Mesenchymal stem cell (in vitro differentiated cells and primary cell): ENCODE results near the gene ZYX.
A peak's percentile ranks its signal among the peaks of the same experiment; 100 is the strongest.

Experiments used
- DNase-seq: peaks from one replicate; pipeline ENCODE4 v3.0.0-alpha.2; 2013
- H2AFZ ChIP-seq: one replicate; pipeline ENCODE4 v1.6.1; 2013; ENCODE audit warnings: low read depth, mild to moderate bottlenecking, control low read depth, inconsistent platforms, low read length, moderate library complexity
- H2AK5ac ChIP-seq: 2 replicates; pipeline ENCODE4 v1.6.1; 2013; ENCODE audit warnings: low read length, moderate library complexity, mild to moderate bottlenecking, inconsistent platforms; ENCODE audit not compliant: severe bottlenecking
- H2BK120ac ChIP-seq: one replicate; pipeline ENCODE4 v1.6.1; 2013; ENCODE audit warnings: low read depth, mild to moderate bottlenecking, inconsistent platforms, low read length, moderate library complexity
- H2BK12ac ChIP-seq, 2 experiments: one replicate each; pipeline ENCODE4 v1.6.1; 2013; ENCODE audit warnings: inconsistent platforms in 2 of 2, low read length in 2 of 2, mild to moderate bottlenecking in 2 of 2, moderate library complexity in 2 of 2, control low read depth in 1 of 2
- H2BK15ac ChIP-seq: one replicate; pipeline ENCODE4 v1.6.1; 2013; ENCODE audit warnings: mild to moderate bottlenecking, low read depth, inconsistent platforms; ENCODE audit not compliant: poor library complexity, severe bottlenecking
- H2BK5ac ChIP-seq: 2 replicates; pipeline ENCODE4 v1.6.1; 2013; ENCODE audit warnings: low read depth, mild to moderate bottlenecking, low read length, control low read depth, inconsistent platforms; ENCODE audit not compliant: poor library complexity, severe bottlenecking
- H3K14ac ChIP-seq, 2 experiments: one replicate each; pipeline ENCODE4 v1.6.1; 2013; ENCODE audit warnings: inconsistent platforms in 2 of 2, low read length in 2 of 2, control low read depth in 1 of 2, mild to moderate bottlenecking in 1 of 2, moderate library complexity in 1 of 2
- H3K18ac ChIP-seq, 2 experiments: one replicate each; pipeline ENCODE4 v1.6.1; 2013; ENCODE audit warnings: inconsistent platforms in 2 of 2, low read length in 2 of 2, control low read depth in 1 of 2, low read depth in 1 of 2, mild to moderate bottlenecking in 1 of 2
- H3K23ac ChIP-seq, 2 experiments: one replicate each; pipeline ENCODE4 v1.6.1; 2013; ENCODE audit warnings: inconsistent platforms in 2 of 2, low read length in 2 of 2, mild to moderate bottlenecking in 2 of 2, moderate library complexity in 2 of 2, control low read depth in 1 of 2
- H3K27ac ChIP-seq: 2 replicates; pipeline ENCODE4 v1.5.1; 2013; ENCODE audit warnings: mild to moderate bottlenecking, moderate library complexity, low read length, control low read depth, inconsistent platforms; ENCODE audit not compliant: poor library complexity, severe bottlenecking
- H3K27me3 ChIP-seq, 2 experiments: 2 replicates each; pipeline versions ENCODE4 v1.6.1 to v1.7.0; 2013; ENCODE audit warnings: low read length in 2 of 2, mild to moderate bottlenecking in 2 of 2, moderate library complexity in 2 of 2, control low read depth in 1 of 2, inconsistent platforms in 1 of 2; ENCODE audit not compliant: control insufficient read depth in 1 of 2, insufficient read depth in 1 of 2
- H3K36me3 ChIP-seq, 2 experiments: 2 replicates each; pipeline versions ENCODE4 v1.6.1 to v1.7.0; 2013; ENCODE audit warnings: low read length in 2 of 2, control low read depth in 1 of 2, inconsistent platforms in 1 of 2, low read depth in 1 of 2, mild to moderate bottlenecking in 1 of 2; ENCODE audit not compliant: insufficient read depth in 2 of 2, control insufficient read depth in 1 of 2
- H3K4ac ChIP-seq, 2 experiments: one replicate each; pipeline ENCODE4 v1.6.1; 2013; ENCODE audit warnings: inconsistent platforms in 2 of 2, low read length in 2 of 2, mild to moderate bottlenecking in 2 of 2, moderate library complexity in 2 of 2, control low read depth in 1 of 2, low read depth in 1 of 2
- H3K4me1 ChIP-seq: 2 replicates; pipeline ENCODE4 v1.6.1; 2013; ENCODE audit warnings: low read depth, low read length, control low read depth; ENCODE audit not compliant: control insufficient read depth, insufficient read depth
- H3K4me2 ChIP-seq: 2 replicates; pipeline ENCODE4 v1.6.1; 2013; ENCODE audit warnings: low read length, mild to moderate bottlenecking, inconsistent platforms; ENCODE audit not compliant: poor library complexity, severe bottlenecking
- H3K4me3 ChIP-seq, 2 experiments: 2 replicates each; pipeline versions ENCODE4 v1.5.1 to v1.7.0; 2013; ENCODE audit warnings: low read length in 2 of 2, mild to moderate bottlenecking in 2 of 2, control low read depth in 1 of 2, low read depth in 1 of 2; ENCODE audit not compliant: insufficient read depth in 1 of 2
- H3K79me1 ChIP-seq: replicated peaks from 2 replicates; pipeline ENCODE4 v1.6.1; 2013; ENCODE audit warnings: mild to moderate bottlenecking, control low read depth, low read length, inconsistent platforms; ENCODE audit not compliant: poor library complexity, severe bottlenecking
- H3K9ac ChIP-seq: 2 replicates; pipeline ENCODE4 v1.7.0; 2013; ENCODE audit warnings: mild to moderate bottlenecking, low read length, moderate library complexity
- H3K9me3 ChIP-seq: 2 replicates; pipeline ENCODE4 v1.7.0; 2013; ENCODE audit warnings: mild to moderate bottlenecking, low read length; ENCODE audit not compliant: control insufficient read depth
- H4K8ac ChIP-seq: one replicate; pipeline ENCODE4 v1.6.1; 2013; ENCODE audit warnings: inconsistent platforms, mild to moderate bottlenecking, low read length, moderate library complexity
- H4K91ac ChIP-seq: one replicate; pipeline ENCODE4 v1.6.1; 2013; ENCODE audit warnings: mild to moderate bottlenecking, low read length, inconsistent platforms
- WGBS: methylation state at CpG from one replicate; pipeline ENCODE4 v1.1.7; 2013; ENCODE audit warnings: mixed read lengths; 5-methylcytosine and 5-hydroxymethylcytosine counted together

ZYX gene

DNA sequence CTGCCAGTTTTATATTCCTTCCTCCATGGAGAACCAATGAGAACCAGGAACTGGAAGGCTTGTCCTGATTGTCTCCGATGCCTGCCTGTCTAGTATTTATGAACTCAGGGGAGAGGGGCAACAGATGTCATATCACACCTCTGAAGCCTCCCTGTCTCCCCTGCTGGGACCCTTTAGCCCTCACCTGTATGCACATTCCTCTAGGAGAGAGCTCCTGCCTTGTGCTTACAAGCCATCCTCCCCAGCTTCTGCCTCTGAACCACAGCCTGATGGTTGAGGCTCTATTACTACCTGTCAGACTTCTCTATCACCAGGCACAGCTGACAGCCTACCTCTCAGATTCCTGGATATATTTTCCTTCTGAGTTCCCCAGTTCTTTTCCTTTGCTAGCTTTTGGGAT lies 12.8 kb upstream of the ZYX start:
- DNase-seq: no peak
- Histone ChIP-seq H2BK120ac (no peak overlapping the region), H2BK15ac (no peak overlapping the region), H3K4ac (no peak overlapping the region), H3K4me1 (peaks cover 8% of the 10 kb centered on the region), H3K27me3 (peaks cover 18 to 22% of the 10 kb centered on the region in 2 experiments), H2AK5ac (no peak overlapping the region), H3K4me2 (no peak overlapping the region), H4K8ac (no peak overlapping the region), H3K9me3 (no peaks in the 10 kb centered on the region), H3K27ac (no peak overlapping the region), H2BK5ac (no peak overlapping the region), H3K79me1 (no peaks in the 10 kb centered on the region), H2AFZ (no peak overlapping the region), H2BK12ac (no peak overlapping the region), H3K23ac (no peak overlapping the region), H4K91ac (no peak overlapping the region), H3K9ac (no peak overlapping the region), H3K14ac (peak overlapping the region in 1 of 2 experiments; percentile 18), H3K36me3 (no peaks in the 10 kb centered on the region), H3K18ac (no peak overlapping the region), H3K4me3 (no peak overlapping the region)
- WGBS: 90% methylated on average over 1 of the region's 1 CpG

DNA sequence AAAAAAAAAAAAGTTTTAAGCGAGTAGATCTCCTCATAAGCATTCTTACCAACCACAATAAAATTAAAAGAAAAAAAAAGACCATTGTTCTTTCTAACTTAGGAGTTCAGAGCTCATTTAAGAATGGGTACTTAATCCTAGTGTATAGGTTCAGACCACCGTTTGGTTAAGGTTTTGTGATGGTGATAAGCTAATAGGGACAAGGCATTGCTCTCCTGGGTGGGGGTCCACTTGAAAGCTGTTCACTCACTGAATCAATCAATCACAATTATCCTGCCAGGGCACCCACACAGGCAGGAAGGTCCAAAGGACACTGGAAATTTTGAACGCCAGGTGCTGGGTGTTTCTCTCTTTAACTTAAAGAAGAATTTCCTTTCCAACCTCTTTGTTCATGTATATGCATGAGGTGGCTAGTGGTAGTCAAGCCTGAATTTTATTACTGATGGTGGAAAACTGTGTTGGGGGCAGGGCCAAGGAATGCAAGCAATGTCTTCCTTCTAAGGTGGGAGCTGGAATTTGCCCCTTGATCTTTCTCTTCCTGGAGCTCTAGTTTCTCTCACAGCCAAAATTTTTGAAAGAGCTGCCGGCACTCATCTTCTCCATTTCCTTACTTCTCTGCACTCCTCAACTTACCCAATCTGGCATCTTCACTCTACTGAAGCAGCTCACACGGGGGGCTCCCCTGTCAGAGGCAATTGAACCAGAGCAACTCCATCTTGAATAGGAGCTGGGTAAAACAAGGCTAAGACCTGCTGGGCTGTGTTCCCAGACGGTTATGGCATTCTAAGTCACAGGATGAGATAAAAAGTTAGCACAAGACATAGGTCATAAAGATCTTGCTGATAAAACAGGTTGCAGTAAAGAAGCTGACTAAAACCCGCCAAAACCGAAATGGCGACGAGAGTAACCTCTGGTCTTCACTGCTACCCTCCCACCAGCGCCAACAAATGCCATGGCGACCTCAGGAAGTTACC lies 11.2 kb upstream of the ZYX start:
- Histone ChIP-seq H3K14ac (no peak overlapping the region), H4K8ac (no peak overlapping the region), H3K4me1 (peaks cover 8% of the 10 kb centered on the region), H3K4me3 (no peak overlapping the region), H3K9ac (no peak overlapping the region), H3K9me3 (no peaks in the 10 kb centered on the region), H3K4me2 (no peak overlapping the region), H3K79me1 (no peaks in the 10 kb centered on the region), H3K27me3 (peaks cover 3 to 6% of the 10 kb centered on the region in 2 experiments), H2BK12ac (no peak overlapping the region), H4K91ac (no peak overlapping the region), H2AK5ac (no peak overlapping the region), H3K4ac (no peak overlapping the region), H2BK120ac (no peak overlapping the region), H2BK15ac (no peak overlapping the region), H3K23ac (no peak overlapping the region), H3K36me3 (no peaks in the 10 kb centered on the region), H3K18ac (no peak overlapping the region), H3K27ac (no peak overlapping the region), H2BK5ac (no peak overlapping the region), H2AFZ (no peak overlapping the region)
- no peak for DNase-seq
- WGBS: 69% methylated on average over 8 of the region's 12 CpGs

DNA sequence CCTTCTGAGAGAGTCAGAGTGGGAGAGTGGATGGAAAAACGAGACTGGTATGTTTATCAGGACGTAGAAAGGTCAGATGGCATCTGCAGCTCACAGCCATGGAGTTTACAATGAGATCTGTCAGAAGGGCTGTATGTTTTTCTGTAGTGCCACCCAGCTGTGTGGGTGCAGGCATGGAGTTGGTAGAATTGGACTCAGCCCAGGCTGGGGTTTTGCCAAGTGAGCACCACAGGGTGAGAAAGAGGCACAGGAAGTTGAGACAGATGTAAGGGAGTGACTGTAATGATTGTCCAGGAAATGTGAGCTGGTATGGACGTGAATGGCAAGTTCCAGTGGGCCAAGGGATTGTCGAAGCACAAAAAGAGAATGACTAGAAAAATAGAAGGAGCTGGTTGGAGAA lies 9.1 kb upstream of the ZYX start:
- Histone ChIP-seq H3K23ac (no peak overlapping the region), H2BK120ac (no peak overlapping the region), H3K79me1 (no peaks in the 10 kb centered on the region), H3K27ac (no peak overlapping the region), H4K8ac (no peak overlapping the region), H2AFZ (no peak overlapping the region), H2BK15ac (no peak overlapping the region), H3K4me2 (no peak overlapping the region), H3K9ac (no peak overlapping the region), H3K27me3 (no peaks in the 10 kb centered on the region), H3K36me3 (no peaks in the 10 kb centered on the region), H3K4ac (no peak overlapping the region), H2AK5ac (no peak overlapping the region), H3K9me3 (no peaks in the 10 kb centered on the region), H2BK12ac (no peak overlapping the region), H2BK5ac (no peak overlapping the region), H3K14ac (no peak overlapping the region), H4K91ac (no peak overlapping the region), H3K4me3 (no peak overlapping the region), H3K4me1 (peaks cover 12% of the 10 kb centered on the region), H3K18ac (no peak overlapping the region)
- DNase-seq: no peak
- WGBS: 81% methylated on average over 4 of the region's 4 CpGs

DNA sequence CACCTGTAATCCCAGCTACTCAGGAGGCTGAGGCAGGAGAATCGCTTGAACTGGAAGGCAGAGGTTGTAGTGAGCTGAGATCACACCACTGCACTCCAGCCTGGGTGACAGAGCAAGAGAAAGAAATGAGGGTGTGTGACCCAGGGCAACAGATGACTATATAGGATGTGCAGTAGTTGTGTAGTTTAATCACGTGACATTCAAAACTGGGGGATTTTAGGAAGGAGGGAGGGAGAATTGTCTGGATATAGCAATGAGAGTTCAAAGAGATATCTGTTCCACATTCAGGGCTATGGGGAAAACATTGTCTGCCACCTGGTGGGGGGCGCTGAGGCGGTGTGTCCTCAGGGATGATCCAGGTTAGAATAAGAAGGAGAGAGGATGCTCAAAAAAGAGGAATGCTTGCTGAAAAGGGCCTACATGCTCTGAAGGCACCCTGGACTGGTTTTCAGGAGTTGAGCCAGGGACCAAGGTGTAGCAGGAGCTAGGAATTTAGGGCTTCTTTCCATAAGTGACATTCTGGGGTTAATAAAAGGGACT lies 7.8 kb upstream of the ZYX start:
- no peak overlapping the region for H3K4ac ChIP-seq
- no peak overlapping the region for H2AFZ ChIP-seq
- no peak overlapping the region for H2BK5ac ChIP-seq
- no peak overlapping the region for H3K9ac ChIP-seq
- no peaks in the 10 kb centered on the region for H3K36me3 ChIP-seq
- H4K8ac ChIP-seq: no peak overlapping the region
- H3K14ac ChIP-seq: no peak overlapping the region
- WGBS: 94% methylated on average over 4 of the region's 4 CpGs
- H3K79me1 ChIP-seq: peaks cover 5% of the 10 kb centered on the region
- H3K18ac ChIP-seq: no peak overlapping the region
- H4K91ac ChIP-seq: no peak overlapping the region
- H3K4me3 ChIP-seq: no peak overlapping the region
- H3K4me1 ChIP-seq: peaks cover 9% of the 10 kb centered on the region
- H3K4me2 ChIP-seq: no peak overlapping the region
- H3K27ac ChIP-seq: no peak overlapping the region
- no peak overlapping the region for H2AK5ac ChIP-seq
- no peak overlapping the region for H2BK15ac ChIP-seq
- no peak for DNase-seq
- no peak overlapping the region for H2BK120ac ChIP-seq
- H2BK12ac ChIP-seq: no peak overlapping the region
- H3K9me3 ChIP-seq: no peaks in the 10 kb centered on the region
- H3K23ac ChIP-seq: no peak overlapping the region
- no peaks in the 10 kb centered on the region for H3K27me3 ChIP-seq
